Esophagus muscularis mucosa (tissue), 4 donors: ENCODE results near the gene LEFTY2. TPM values are rescaled to one million over a fixed set of nuclear protein-coding genes. Genes with fewer than 3 reads are reported as not detected.

Experiments
- DNase-seq: peaks from one replicate; pipeline ENCODE4 v3.0.0-alpha.2; 2017; ENCODE audit errors: extremely low spot score
- H3K27ac ChIP-seq, 4 donors: fragments of 200-600 bp; sonication (generic); replicated peaks in 1 of 4; 1 replicate in 3 of 4; 2 replicates in 1 of 4; pipeline ENCODE4 v1.5.1; 2016 to 2019; ENCODE audit warnings: mild to moderate bottlenecking in 1 of 4
- H3K27me3 ChIP-seq, 4 donors: fragments of 200-600 bp; sonication (generic); one replicate each; pipeline versions ENCODE4 v1.5.1 to v1.6.0; 2016 to 2019
- H3K36me3 ChIP-seq, 4 donors: fragments of 200-600 bp; sonication (generic); one replicate each; pipeline ENCODE4 v1.5.1; 2016 to 2019
- H3K4me1 ChIP-seq, 4 donors: fragments of 200-600 bp; sonication (generic); one replicate each; pipeline ENCODE4 v1.5.1; 2016 to 2019
- H3K4me3 ChIP-seq, 4 donors: fragments of 200-600 bp; sonication (generic); 1 replicate in 2 of 4; 2 replicates in 2 of 4; pipeline ENCODE4 v1.5.1; 2016 to 2019; ENCODE audit warnings: mild to moderate bottlenecking in 4 of 4, moderate library complexity in 1 of 4
- H3K9me3 ChIP-seq, 4 donors: fragments of 200-600 bp; sonication (generic); 1 replicate in 3 of 4; 2 replicates in 1 of 4; pipeline ENCODE4 v1.5.1; 2016 to 2019
- CTCF ChIP-seq, 3 experiments: fragments of 200-600 bp in 2 of 3; fragments of 450-650 bp in 1 of 3; sonication (generic) in 2 of 3; IDR thresholded peaks; one replicate each; pipeline ENCODE4 v1.5.1; 2017 to 2019; ENCODE audit warnings: antibody characterized with exemption in 3 of 3, mild to moderate bottlenecking in 2 of 3, moderate library complexity in 1 of 3
- EP300 ChIP-seq: sonication (generic); formaldehyde crosslinking; IDR thresholded peaks from one replicate; pipeline ENCODE4 v1.6.1; 2017; ENCODE audit warnings: antibody characterized with exemption
- POLR2A ChIP-seq: fragments of 450-650 bp; IDR thresholded peaks from one replicate; pipeline ENCODE4 v1.6.1; 2017; ENCODE audit warnings: antibody characterized with exemption, moderate library complexity, mild to moderate bottlenecking, low read depth
- POLR2AphosphoS5 ChIP-seq, 2 donors: sonication (generic); formaldehyde crosslinking; IDR thresholded peaks; one replicate each; pipeline ENCODE4 v1.6.1; 2017; ENCODE audit warnings: antibody characterized with exemption in 2 of 2
- WGBS: methylation state at CpG from one replicate; pipeline ENCODE4 v1.1.5; 2018; 5-methylcytosine and 5-hydroxymethylcytosine counted together
- intact Hi-C: fragments of 100-400 bp; cut with DNase I; formaldehyde crosslinking; loops from one replicate; pipeline ENCODE4 v1.15.1; 2023
- total RNA-seq, 4 donors: library from RNA; depleted of rRNA; stranded (reverse); fragments of >200 nt; gene quantifications; one replicate each; pipeline versions ENCODE4 v1.1.0 to v1.2.1, GENCODE V29; 2016

LEFTY2 gene
- total RNA-seq, 4 donors from 2014 or later: 0.17 to 0.98 TPM; not detected in 2

GRCh38 chr1:225917101-225917500 is 23.9 kb downstream of the LEFTY2 start:
- TF ChIP-seq EP300: no peak
- no peak for TF ChIP-seq POLR2A
- no peak for TF ChIP-seq CTCF (IDR thresholded peaks at IDR 0.05)
- TF ChIP-seq POLR2AphosphoS5 (IDR thresholded peaks at IDR 0.05): no peak
- DNase-seq: no peak
- Histone ChIP-seq H3K27ac (no peak overlapping the region), H3K4me1 (peaks cover 12 to 28% (median 16%) of the 10 kb centered on the region in 4 donors), H3K9me3 (no peaks in the 10 kb centered on the region), H3K36me3 (peaks cover 0 to 79% (median 63%) of the 10 kb centered on the region in 4 donors), H3K4me3 (no peak overlapping the region), H3K27me3 (no peaks in the 10 kb centered on the region)
- WGBS: 97% methylated on average over 3 of the region's 3 CpGs
- intact Hi-C loops: loop anchor here (10.0 kb wide), 1 partner anchor 58 kb away; no protein-coding TSS in a partner anchor

- no peak for DNase-seq
- no peak for TF ChIP-seq CTCF (IDR thresholded peaks at IDR 0.05)
- no peak for TF ChIP-seq POLR2AphosphoS5 (IDR thresholded peaks at IDR 0.05)
- TF ChIP-seq EP300: no peak
- TF ChIP-seq POLR2A: no peak
- no peak overlapping the region for H3K27ac ChIP-seq
- peaks cover 0 to 63% (median 49%) of the 10 kb centered on the region in 4 donors for H3K36me3 ChIP-seq
- intact Hi-C loops: loop anchor here (10.0 kb wide), 1 partner anchor 59 kb away; no protein-coding TSS in a partner anchor
- H3K9me3 ChIP-seq: no peaks in the 10 kb centered on the region
- H3K4me1 ChIP-seq: peaks cover 12 to 25% (median 22%) of the 10 kb centered on the region in 4 donors
- H3K27me3 ChIP-seq: no peaks in the 10 kb centered on the region
- WGBS: 82% methylated on average over 5 of the region's 7 CpGs
- H3K4me3 ChIP-seq: no peak overlapping the region
These were observed 25.5 kb downstream of the LEFTY2 start for GRCh38 chr1:225915538-225915991.

- Histone ChIP-seq H3K4me3 (no peak overlapping the region), H3K27me3 (no peaks in the 10 kb centered on the region), H3K27ac (no peak overlapping the region), H3K9me3 (no peaks in the 10 kb centered on the region), H3K4me1 (peaks cover 8 to 19% (median 17%) of the 10 kb centered on the region in 4 donors), H3K36me3 (peaks cover 0 to 57% (median 46%) of the 10 kb centered on the region in 4 donors)
- 82% methylated on average over 6 of the region's 6 CpGs for WGBS
- no peak for DNase-seq
- no peak for TF ChIP-seq CTCF (IDR thresholded peaks at IDR 0.05)
- TF ChIP-seq POLR2AphosphoS5 (IDR thresholded peaks at IDR 0.05): no peak
- no peak for TF ChIP-seq EP300
- TF ChIP-seq POLR2A: no peak
- intact Hi-C loops: loop anchor here (5.0 to 10.0 kb wide), 2 partner anchors 60 to 143 kb away; no protein-coding TSS in a partner anchor
These were observed 26.1 kb downstream of the LEFTY2 start for GRCh38 chr1:225914947-225915346.

- Histone ChIP-seq H3K4me1 (peaks cover 2 to 14% (median 11%) of the 10 kb centered on the region in 4 donors), H3K27me3 (no peaks in the 10 kb centered on the region), H3K36me3 (peaks cover 0 to 54% (median 43%) of the 10 kb centered on the region in 4 donors), H3K9me3 (no peaks in the 10 kb centered on the region), H3K4me3 (no peak overlapping the region), H3K27ac (no peak overlapping the region)
- DNase-seq: no peak
- TF ChIP-seq POLR2AphosphoS5 (IDR thresholded peaks at IDR 0.05) (no peak), EP300 (no peak), CTCF (IDR thresholded peaks at IDR 0.05) (no peak), POLR2A (no peak)
- intact Hi-C loops: loop anchor here (5.0 to 10.0 kb wide), 2 partner anchors 60 to 142 kb away; no protein-coding TSS in a partner anchor
- 93% methylated on average over 6 of the region's 6 CpGs for WGBS
These were observed 26.6 kb downstream of the LEFTY2 start for GRCh38 chr1:225914391-225914790.
